Left forelimb (tissue), 1 donor: ENCODE measurements around the gene NR2E3.

Experiments
- DNase-seq: peaks from one replicate; pipeline ENCODE4 v3.0.0-alpha.2; 2018; ENCODE audit warnings: low spot score

Gene NR2E3

GRCh38 chr15:71810256-71811035 lies at the start of gene NR2E3:
TSS of gene NR2E3 (plus strand) at chr15:71810554. CDS start at chr15:71810744, 190 bp downstream.
- DNase-seq: no peak

GRCh38 chr15:71760852-71761251 lies 49.5 kb upstream of the NR2E3 start:
- no peak for DNase-seq

GRCh38 chr15:71761649-71762048 lies 48.7 kb upstream of the NR2E3 start:
- DNase-seq: no peak

- no peak for DNase-seq
These were observed 42.2 kb upstream of the NR2E3 start for GRCh38 chr15:71768184-71768583.

GRCh38 chr15:71773206-71773859 lies 37.0 kb upstream of the NR2E3 start:
- no peak for DNase-seq

- no peak for DNase-seq
These were observed 34.5 kb upstream of the NR2E3 start for GRCh38 chr15:71775856-71776255.

GRCh38 chr15:71776304-71776703 lies 34.0 kb upstream of the NR2E3 start:
- DNase-seq: no peak

GRCh38 chr15:71777216-71777943 lies 33.0 kb upstream of the NR2E3 start:
- DNase-seq: no peak

- no peak for DNase-seq
These were observed 31.1 kb upstream of the NR2E3 start for GRCh38 chr15:71779073-71779797.

- no peak for DNase-seq
These were observed 30.0 kb upstream of the NR2E3 start for GRCh38 chr15:71780115-71780976.

- DNase-seq: no peak
These were observed 29.0 kb upstream of the NR2E3 start for GRCh38 chr15:71781179-71781964.

- no peak for DNase-seq
These were observed 28.4 kb upstream of the NR2E3 start for GRCh38 chr15:71781965-71782265.

- DNase-seq: no peak
These were observed 27.8 kb upstream of the NR2E3 start for GRCh38 chr15:71782422-71783165.

- no peak for DNase-seq
These were observed 25.6 kb upstream of the NR2E3 start for GRCh38 chr15:71784719-71785118.

- DNase-seq: no peak
These were observed 24.4 kb upstream of the NR2E3 start for GRCh38 chr15:71785996-71786395.

- DNase-seq: no peak
These were observed 23.7 kb upstream of the NR2E3 start for GRCh38 chr15:71786673-71787072.

GRCh38 chr15:71788646-71789579 lies 21.4 kb upstream of the NR2E3 start:
- no peak for DNase-seq

- DNase-seq: no peak
These were observed 20.7 kb upstream of the NR2E3 start for GRCh38 chr15:71789616-71790015.

- no peak for DNase-seq
These were observed 20.3 kb upstream of the NR2E3 start for GRCh38 chr15:71790081-71790480.
